ENCODE results near the gene SLC17A3. TPM values are rescaled to one million over a fixed set of nuclear protein-coding genes. Genes with fewer than 3 reads are reported as not detected.

SLC17A3 gene
- total RNA-seq, 1 experiment from 2014 or later, result not detected

DNA sequence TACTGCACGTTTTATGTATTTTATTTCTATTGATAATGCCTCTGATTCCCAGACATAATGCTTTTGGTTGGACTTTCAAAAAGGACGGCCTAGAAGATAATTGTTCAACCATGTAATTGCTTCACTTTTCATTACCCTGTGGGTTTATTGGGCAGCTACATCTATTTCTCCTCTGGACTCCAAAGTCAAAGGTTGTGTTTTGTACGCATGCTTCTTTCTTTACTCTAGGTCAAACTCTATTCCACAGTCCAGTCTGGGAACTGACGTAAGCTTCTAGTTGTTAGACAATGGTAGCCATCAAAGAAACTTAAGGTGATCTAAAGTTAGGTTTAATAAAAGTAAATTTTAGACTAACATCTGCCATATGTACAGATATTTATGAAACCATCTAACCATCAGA, 6.6 kb upstream of the SLC17A3 start:
- POLR2A ChIA-PET, result no interaction called here
- no peaks in the 10 kb centered on the region for H3K36me3 Mint-ChIP-seq
- H3K9me3 Mint-ChIP-seq, result no peaks in the 10 kb centered on the region
- TF ChIP-seq ESRRA (CRISPR knock-in tag; IDR thresholded peaks at IDR 0.05; ENCODE audit: borderline replicate concordance), result no peak
- no peak for TF ChIP-seq GABPB1 (CRISPR knock-in tag; IDR thresholded peaks at IDR 0.05)
- TF ChIP-seq NFE2L1 (CRISPR knock-in tag; IDR thresholded peaks at IDR 0.05), result no peak
- TF ChIP-seq, protein P1, sequence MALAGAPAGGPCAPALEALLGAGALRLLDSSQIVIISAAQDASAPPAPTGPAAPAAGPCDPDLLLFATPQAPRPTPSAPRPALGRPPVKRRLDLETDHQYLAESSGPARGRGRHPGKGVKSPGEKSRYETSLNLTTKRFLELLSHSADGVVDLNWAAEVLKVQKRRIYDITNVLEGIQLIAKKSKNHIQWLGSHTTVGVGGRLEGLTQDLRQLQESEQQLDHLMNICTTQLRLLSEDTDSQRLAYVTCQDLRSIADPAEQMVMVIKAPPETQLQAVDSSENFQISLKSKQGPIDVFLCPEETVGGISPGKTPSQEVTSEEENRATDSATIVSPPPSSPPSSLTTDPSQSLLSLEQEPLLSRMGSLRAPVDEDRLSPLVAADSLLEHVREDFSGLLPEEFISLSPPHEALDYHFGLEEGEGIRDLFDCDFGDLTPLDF (CRISPR knock-in tag; IDR thresholded peaks at IDR 0.05), result no peak
- TF ChIP-seq, protein P2, sequence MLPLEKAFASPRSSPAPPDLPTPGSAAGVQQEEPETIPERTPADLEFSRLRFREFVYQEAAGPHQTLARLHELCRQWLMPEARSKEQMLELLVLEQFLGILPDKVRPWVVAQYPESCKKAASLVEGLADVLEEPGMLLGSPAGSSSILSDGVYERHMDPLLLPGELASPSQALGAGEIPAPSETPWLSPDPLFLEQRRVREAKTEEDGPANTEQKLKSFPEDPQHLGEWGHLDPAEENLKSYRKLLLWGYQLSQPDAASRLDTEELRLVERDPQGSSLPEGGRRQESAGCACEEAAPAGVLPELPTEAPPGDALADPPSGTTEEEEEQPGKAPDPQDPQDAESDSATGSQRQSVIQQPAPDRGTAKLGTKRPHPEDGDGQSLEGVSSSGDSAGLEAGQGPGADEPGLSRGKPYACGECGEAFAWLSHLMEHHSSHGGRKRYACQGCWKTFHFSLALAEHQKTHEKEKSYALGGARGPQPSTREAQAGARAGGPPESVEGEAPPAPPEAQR (CRISPR knock-in tag; IDR thresholded peaks at IDR 0.05), result no peak
- DNase-seq (ENCODE audit: low spot score), result no peak
- CTCF ChIA-PET, result interaction anchor here (0.6 to 1.2 kb wide), 2 partner anchors 112 to 126 kb away, joined by 3 read pairs; no protein-coding TSS in a partner anchor
- H3K27me3 Mint-ChIP-seq (ENCODE audit: low read depth), result peaks cover 2% of the 10 kb centered on the region
- no peak overlapping the region for H3K4me3 Mint-ChIP-seq
- peaks cover 2% of the 10 kb centered on the region for H3K4me1 Mint-ChIP-seq
- no peak for ATAC-seq
- no peak overlapping the region for H3K27ac Mint-ChIP-seq

DNA sequence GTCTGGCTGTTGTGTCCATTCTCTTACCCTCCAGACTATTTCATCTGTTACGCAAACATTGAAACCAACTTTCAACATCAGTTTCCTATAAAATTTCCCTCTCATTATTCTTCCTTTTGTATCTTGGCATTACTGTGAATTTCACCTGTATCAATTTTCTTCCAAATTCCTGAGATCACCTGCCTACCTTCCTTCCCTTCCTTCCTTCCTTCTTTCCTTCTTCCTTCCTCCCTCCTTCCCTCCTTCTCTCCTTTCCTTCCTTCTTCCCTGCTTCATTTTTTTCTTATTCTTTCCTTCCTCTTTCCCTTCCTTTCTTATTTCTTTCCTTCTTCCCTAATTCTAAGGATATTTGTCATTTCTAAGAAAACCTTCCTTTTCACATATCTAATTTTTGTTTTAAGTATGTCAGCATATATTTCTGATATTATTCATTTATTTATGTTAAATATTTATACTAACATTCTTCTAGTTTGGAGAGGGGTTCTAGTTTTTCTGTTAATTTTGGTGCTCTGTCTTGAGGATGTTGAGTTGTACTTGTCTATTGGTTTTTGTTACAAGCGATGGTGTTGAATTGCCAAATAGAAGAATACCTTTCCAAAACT, 4.8 kb upstream of the SLC17A3 start:
- H3K9me3 Mint-ChIP-seq, result no peaks in the 10 kb centered on the region
- ChIA-PET POLR2A (no interaction called here), CTCF (no interaction called here)
- H3K27me3 Mint-ChIP-seq (ENCODE audit: low read depth), result peaks cover 2% of the 10 kb centered on the region
- DNase-seq (ENCODE audit: low spot score) (no peak), ATAC-seq (no peak)
- no peak overlapping the region for H3K4me3 Mint-ChIP-seq
- H3K4me1 Mint-ChIP-seq, result peaks cover 2% of the 10 kb centered on the region
- H3K27ac Mint-ChIP-seq, result no peak overlapping the region
- H3K36me3 Mint-ChIP-seq, result no peaks in the 10 kb centered on the region
- TF ChIP-seq, protein P3, sequence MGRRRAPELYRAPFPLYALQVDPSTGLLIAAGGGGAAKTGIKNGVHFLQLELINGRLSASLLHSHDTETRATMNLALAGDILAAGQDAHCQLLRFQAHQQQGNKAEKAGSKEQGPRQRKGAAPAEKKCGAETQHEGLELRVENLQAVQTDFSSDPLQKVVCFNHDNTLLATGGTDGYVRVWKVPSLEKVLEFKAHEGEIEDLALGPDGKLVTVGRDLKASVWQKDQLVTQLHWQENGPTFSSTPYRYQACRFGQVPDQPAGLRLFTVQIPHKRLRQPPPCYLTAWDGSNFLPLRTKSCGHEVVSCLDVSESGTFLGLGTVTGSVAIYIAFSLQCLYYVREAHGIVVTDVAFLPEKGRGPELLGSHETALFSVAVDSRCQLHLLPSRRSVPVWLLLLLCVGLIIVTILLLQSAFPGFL (CRISPR knock-in tag; IDR thresholded peaks at IDR 0.05; ENCODE audit: borderline replicate concordance), result no peak
- no peak for TF ChIP-seq GRHL2 (CRISPR knock-in tag; IDR thresholded peaks at IDR 0.05; ENCODE audit: insufficient replicate concordance, severe bottlenecking)
- no peak for TF ChIP-seq SMAD4 (CRISPR knock-in tag; IDR thresholded peaks at IDR 0.05)
- TF ChIP-seq FOXJ3 (CRISPR knock-in tag; IDR thresholded peaks at IDR 0.05; ENCODE audit: borderline replicate concordance), result no peak
- TF ChIP-seq, protein P4, sequence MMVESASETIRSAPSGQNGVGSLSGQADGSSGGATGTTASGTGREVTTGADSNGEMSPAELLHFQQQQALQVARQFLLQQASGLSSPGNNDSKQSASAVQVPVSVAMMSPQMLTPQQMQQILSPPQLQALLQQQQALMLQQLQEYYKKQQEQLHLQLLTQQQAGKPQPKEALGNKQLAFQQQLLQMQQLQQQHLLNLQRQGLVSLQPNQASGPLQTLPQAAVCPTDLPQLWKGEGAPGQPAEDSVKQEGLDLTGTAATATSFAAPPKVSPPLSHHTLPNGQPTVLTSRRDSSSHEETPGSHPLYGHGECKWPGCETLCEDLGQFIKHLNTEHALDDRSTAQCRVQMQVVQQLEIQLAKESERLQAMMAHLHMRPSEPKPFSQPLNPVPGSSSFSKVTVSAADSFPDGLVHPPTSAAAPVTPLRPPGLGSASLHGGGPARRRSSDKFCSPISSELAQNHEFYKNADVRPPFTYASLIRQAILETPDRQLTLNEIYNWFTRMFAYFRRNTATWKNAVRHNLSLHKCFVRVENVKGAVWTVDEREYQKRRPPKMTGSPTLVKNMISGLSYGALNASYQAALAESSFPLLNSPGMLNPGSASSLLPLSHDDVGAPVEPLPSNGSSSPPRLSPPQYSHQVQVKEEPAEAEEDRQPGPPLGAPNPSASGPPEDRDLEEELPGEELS (CRISPR knock-in tag; IDR thresholded peaks at IDR 0.05), result no peak
- no peak for TF ChIP-seq RORB (CRISPR knock-in tag; IDR thresholded peaks at IDR 0.05)
- TF ChIP-seq ZNF232 (CRISPR knock-in tag; IDR thresholded peaks at IDR 0.05), result no peak
- TF ChIP-seq, protein P5, sequence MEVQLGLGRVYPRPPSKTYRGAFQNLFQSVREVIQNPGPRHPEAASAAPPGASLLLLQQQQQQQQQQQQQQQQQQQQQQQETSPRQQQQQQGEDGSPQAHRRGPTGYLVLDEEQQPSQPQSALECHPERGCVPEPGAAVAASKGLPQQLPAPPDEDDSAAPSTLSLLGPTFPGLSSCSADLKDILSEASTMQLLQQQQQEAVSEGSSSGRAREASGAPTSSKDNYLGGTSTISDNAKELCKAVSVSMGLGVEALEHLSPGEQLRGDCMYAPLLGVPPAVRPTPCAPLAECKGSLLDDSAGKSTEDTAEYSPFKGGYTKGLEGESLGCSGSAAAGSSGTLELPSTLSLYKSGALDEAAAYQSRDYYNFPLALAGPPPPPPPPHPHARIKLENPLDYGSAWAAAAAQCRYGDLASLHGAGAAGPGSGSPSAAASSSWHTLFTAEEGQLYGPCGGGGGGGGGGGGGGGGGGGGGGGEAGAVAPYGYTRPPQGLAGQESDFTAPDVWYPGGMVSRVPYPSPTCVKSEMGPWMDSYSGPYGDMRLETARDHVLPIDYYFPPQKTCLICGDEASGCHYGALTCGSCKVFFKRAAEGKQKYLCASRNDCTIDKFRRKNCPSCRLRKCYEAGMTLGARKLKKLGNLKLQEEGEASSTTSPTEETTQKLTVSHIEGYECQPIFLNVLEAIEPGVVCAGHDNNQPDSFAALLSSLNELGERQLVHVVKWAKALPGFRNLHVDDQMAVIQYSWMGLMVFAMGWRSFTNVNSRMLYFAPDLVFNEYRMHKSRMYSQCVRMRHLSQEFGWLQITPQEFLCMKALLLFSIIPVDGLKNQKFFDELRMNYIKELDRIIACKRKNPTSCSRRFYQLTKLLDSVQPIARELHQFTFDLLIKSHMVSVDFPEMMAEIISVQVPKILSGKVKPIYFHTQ (CRISPR knock-in tag; IDR thresholded peaks at IDR 0.05), result no peak
- TF ChIP-seq JUN (CRISPR knock-in tag; IDR thresholded peaks at IDR 0.05), result no peak
- TF ChIP-seq NR2C2 (CRISPR knock-in tag; IDR thresholded peaks at IDR 0.05), result no peak
- TF ChIP-seq, protein P6, sequence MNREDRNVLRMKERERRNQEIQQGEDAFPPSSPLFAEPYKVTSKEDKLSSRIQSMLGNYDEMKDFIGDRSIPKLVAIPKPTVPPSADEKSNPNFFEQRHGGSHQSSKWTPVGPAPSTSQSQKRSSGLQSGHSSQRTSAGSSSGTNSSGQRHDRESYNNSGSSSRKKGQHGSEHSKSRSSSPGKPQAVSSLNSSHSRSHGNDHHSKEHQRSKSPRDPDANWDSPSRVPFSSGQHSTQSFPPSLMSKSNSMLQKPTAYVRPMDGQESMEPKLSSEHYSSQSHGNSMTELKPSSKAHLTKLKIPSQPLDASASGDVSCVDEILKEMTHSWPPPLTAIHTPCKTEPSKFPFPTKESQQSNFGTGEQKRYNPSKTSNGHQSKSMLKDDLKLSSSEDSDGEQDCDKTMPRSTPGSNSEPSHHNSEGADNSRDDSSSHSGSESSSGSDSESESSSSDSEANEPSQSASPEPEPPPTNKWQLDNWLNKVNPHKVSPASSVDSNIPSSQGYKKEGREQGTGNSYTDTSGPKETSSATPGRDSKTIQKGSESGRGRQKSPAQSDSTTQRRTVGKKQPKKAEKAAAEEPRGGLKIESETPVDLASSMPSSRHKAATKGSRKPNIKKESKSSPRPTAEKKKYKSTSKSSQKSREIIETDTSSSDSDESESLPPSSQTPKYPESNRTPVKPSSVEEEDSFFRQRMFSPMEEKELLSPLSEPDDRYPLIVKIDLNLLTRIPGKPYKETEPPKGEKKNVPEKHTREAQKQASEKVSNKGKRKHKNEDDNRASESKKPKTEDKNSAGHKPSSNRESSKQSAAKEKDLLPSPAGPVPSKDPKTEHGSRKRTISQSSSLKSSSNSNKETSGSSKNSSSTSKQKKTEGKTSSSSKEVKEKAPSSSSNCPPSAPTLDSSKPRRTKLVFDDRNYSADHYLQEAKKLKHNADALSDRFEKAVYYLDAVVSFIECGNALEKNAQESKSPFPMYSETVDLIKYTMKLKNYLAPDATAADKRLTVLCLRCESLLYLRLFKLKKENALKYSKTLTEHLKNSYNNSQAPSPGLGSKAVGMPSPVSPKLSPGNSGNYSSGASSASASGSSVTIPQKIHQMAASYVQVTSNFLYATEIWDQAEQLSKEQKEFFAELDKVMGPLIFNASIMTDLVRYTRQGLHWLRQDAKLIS (CRISPR knock-in tag; IDR thresholded peaks at IDR 0.05; ENCODE audit: borderline replicate concordance), result no peak
- no peak for TF ChIP-seq IRF2 (CRISPR knock-in tag; IDR thresholded peaks at IDR 0.05; ENCODE audit: borderline replicate concordance, low read depth)
